Neural crest cell (in vitro differentiated cells): ENCODE data around the gene EVA1A. TPM values are rescaled to one million over a fixed set of nuclear protein-coding genes. Genes with fewer than 3 reads are reported as not detected.

Experiments
- DNase-seq: peaks from one replicate; pipeline ENCODE4 v3.0.0; 2021; ENCODE audit warnings: low read depth, mixed read lengths, low spot score
- H3K27ac Mint-ChIP-seq: one replicate; pipeline ENCODE4 v1.8.0; 2021; ENCODE audit warnings: mild to moderate bottlenecking, mixed read lengths; ENCODE audit not compliant: unreplicated experiment
- H3K27me3 Mint-ChIP-seq: 2 replicates; pipeline ENCODE4 v1.8.0; 2021; ENCODE audit warnings: low read depth, mild to moderate bottlenecking, mixed read lengths
- H3K36me3 Mint-ChIP-seq: 2 replicates; pipeline ENCODE4 v1.8.0; 2021; ENCODE audit warnings: low read depth, mild to moderate bottlenecking, mixed read lengths
- H3K4me1 Mint-ChIP-seq: 2 replicates; pipeline ENCODE4 v1.8.0; 2021; ENCODE audit warnings: mixed read lengths
- H3K4me3 Mint-ChIP-seq: one replicate; pipeline ENCODE4 v1.8.0; 2021; ENCODE audit warnings: mild to moderate bottlenecking, mixed read lengths
- H3K9me3 Mint-ChIP-seq: 2 replicates; pipeline ENCODE4 v1.8.0; 2021; ENCODE audit warnings: mixed read lengths
- total RNA-seq: library from RNA; stranded (reverse); gene quantifications from 2 replicates; pipeline ENCODE4 v1.2.1, GENCODE V29; 2021
- TF ChIP-seq, protein P1 (sequence below): fragments of 200-600 bp; sonication (generic); conservative IDR thresholded peaks from 2 replicates; pipeline ENCODE4 v1.5.0; 2021; ENCODE audit warnings: antibody characterized with exemption, mild to moderate bottlenecking

Gene EVA1A
- total RNA-seq, 1 donor from 2014 or later = 3.8 TPM

DNA sequence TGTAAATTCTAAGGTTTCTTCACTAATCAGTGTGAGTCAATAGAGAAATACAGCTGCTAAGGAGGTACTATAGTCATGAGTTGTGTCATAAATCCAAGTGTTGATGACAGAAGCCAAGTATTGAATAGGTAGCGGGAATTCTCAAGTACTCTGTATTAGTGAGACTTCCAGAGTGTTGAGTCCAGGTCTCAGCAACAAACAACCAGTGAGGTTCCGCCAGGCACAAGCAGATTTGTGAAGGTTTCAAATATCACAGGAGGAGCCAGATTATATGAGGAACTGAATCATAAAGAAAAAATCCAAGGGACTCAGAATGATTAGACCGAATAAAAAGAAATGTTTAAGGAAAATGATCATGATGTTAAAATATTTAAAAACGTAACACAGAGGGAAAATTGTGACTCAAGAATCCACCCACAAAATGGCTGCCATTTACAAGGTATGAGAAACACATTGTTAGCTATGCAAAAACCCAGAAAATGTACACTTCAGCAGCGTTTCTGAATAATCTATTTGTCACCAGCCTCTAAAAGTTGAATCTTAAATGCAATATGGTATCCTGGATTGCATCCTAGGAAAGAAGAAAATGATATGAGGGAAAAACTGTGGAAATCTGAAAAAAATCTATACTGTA is 27.3 kb upstream of the EVA1A start:
- DNase-seq = no peak
- H3K9me3 Mint-ChIP-seq = peaks cover 5% of the 10 kb centered on the region
- no peaks in the 10 kb centered on the region for H3K36me3 Mint-ChIP-seq
- TF ChIP-seq, protein P1, sequence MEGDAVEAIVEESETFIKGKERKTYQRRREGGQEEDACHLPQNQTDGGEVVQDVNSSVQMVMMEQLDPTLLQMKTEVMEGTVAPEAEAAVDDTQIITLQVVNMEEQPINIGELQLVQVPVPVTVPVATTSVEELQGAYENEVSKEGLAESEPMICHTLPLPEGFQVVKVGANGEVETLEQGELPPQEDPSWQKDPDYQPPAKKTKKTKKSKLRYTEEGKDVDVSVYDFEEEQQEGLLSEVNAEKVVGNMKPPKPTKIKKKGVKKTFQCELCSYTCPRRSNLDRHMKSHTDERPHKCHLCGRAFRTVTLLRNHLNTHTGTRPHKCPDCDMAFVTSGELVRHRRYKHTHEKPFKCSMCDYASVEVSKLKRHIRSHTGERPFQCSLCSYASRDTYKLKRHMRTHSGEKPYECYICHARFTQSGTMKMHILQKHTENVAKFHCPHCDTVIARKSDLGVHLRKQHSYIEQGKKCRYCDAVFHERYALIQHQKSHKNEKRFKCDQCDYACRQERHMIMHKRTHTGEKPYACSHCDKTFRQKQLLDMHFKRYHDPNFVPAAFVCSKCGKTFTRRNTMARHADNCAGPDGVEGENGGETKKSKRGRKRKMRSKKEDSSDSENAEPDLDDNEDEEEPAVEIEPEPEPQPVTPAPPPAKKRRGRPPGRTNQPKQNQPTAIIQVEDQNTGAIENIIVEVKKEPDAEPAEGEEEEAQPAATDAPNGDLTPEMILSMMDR = no peak
- H3K4me3 Mint-ChIP-seq = no peak overlapping the region
- no peaks in the 10 kb centered on the region for H3K27me3 Mint-ChIP-seq
- H3K4me1 Mint-ChIP-seq = peaks cover under 1% of the 10 kb centered on the region
- no peak overlapping the region for H3K27ac Mint-ChIP-seq

DNA sequence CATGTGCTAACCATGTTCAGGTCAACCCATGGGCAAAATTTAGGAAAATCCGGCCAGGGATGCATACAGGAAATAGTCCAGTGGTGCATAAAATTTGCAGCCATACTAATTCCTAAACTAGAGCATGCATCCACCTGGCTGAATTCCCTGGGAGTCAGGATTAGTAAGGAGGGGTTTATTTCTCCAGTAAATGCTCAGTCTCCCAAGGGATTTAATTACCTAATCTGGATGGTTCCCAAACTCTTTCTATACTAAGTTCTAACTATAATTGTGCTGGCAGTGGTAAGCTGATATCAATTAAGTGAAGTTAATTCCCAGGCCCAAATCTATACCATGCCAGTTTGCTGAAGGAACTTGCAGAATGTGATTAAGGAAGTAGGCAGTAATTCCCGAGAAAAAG is 26.2 kb upstream of the EVA1A start:
- H3K27ac Mint-ChIP-seq = no peak overlapping the region
- no peaks in the 10 kb centered on the region for H3K4me1 Mint-ChIP-seq
- peaks cover 7% of the 10 kb centered on the region for H3K9me3 Mint-ChIP-seq
- no peak for DNase-seq
- H3K36me3 Mint-ChIP-seq = no peaks in the 10 kb centered on the region
- no peak overlapping the region for H3K4me3 Mint-ChIP-seq
- H3K27me3 Mint-ChIP-seq = no peaks in the 10 kb centered on the region
- TF ChIP-seq, protein P1 = no peak

DNA sequence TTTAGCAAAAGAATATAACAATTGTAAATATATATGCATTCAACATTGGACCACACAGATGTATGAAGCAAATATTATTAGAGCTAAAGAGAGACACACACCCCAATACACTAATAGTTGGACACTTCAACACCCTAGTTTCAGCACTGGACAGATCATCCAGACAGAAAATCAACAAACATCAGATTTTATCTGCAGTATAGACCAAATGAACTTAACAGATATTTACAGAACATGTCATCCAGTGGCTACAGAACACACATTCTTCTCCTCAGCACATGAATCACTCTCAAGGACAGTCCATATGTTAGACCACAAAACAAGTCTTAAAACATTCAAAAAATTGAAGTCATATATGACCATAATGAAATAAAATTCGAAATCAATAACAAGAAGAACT is 22.1 kb upstream of the EVA1A start:
- Mint-ChIP-seq H3K4me3 (no peak overlapping the region), H3K9me3 (peaks cover 11% of the 10 kb centered on the region), H3K36me3 (peaks cover 2% of the 10 kb centered on the region), H3K27ac (no peak overlapping the region), H3K27me3 (no peaks in the 10 kb centered on the region), H3K4me1 (no peaks in the 10 kb centered on the region)
- no peak for DNase-seq
- TF ChIP-seq, protein P1 = no peak

DNA sequence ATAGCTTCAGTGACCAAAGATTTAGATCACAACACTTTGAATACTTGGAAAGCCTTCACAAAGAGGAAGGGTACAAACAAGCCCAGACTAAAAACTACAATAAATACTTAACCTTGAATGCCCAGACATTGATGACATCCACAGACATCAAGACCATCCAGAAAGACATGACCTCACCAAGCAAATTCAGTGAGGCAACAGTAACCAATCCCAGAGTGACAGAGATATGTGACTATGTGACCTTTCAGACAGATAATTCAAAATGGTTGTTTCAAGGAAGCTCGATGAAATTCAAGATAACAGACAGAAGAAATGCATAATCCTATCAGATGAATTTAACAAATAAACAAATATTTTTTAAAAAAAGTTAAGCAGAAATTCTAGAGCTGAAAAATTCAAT is 19.9 kb upstream of the EVA1A start:
- Mint-ChIP-seq H3K27me3 (no peaks in the 10 kb centered on the region), H3K9me3 (peaks cover 11% of the 10 kb centered on the region), H3K27ac (no peak overlapping the region), H3K4me3 (no peak overlapping the region), H3K36me3 (peaks cover 2% of the 10 kb centered on the region), H3K4me1 (no peaks in the 10 kb centered on the region)
- no peak for DNase-seq
- TF ChIP-seq, protein P1 = no peak

DNA sequence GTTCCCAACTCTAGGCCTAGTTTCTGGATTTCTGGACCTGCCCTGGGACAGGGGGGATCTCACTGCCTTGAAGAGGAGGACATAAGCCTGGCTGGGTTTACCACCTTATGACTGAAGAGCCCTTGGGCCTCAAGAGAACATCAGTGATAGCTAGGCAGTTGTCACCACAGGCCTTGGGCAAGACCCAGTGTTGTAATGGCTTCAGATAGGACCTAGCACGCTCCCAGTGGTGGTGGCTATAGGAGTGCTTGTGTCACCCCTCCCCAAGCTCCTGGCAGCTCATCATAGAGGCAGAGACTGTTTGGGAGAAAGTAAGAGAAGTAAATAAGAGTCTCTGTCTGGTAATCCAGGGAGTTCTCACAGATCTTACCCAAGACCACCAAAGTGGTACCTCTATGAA is 19.4 kb upstream of the EVA1A start:
- no peak for DNase-seq
- Mint-ChIP-seq H3K4me3 (no peak overlapping the region), H3K27ac (no peak overlapping the region), H3K4me1 (no peaks in the 10 kb centered on the region), H3K27me3 (no peaks in the 10 kb centered on the region), H3K36me3 (peaks cover 2% of the 10 kb centered on the region), H3K9me3 (peaks cover 8% of the 10 kb centered on the region)
- TF ChIP-seq, protein P1 = no peak

DNA sequence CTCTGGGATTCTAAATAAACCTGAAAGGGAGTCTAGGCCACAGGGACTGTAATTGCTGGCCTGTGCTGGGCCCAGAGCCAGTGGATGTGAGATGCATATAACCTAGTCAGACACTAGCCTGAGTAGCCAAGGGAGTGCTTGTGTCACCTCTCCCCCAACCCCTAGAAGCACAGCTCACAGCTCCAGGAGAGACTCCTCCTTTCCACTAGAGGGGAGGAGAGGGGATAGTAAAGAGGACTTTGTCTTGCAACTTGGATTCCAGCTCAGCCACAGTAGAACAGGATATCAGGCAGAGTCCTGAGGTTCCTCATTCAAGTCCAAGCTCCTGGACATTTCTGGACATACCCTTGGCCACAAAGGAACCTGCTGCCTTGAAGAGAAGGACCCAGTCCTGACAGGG is 18.4 kb upstream of the EVA1A start:
- DNase-seq = no peak
- Mint-ChIP-seq H3K4me1 (no peaks in the 10 kb centered on the region), H3K27ac (no peak overlapping the region), H3K36me3 (peaks cover 2% of the 10 kb centered on the region), H3K27me3 (no peaks in the 10 kb centered on the region), H3K9me3 (peaks cover 8% of the 10 kb centered on the region), H3K4me3 (no peak overlapping the region)
- TF ChIP-seq, protein P1 = no peak
